ENCODE results near the gene CST6.
"Not testable (repeated sequence)": the region's sequence is repeated elsewhere in the genome, so short reads cannot be mapped to it uniquely, and the experiment has no call there.

Gene CST6

GRCh38 chr11:65987336-65987735 lies 24.5 kb upstream of the CST6 start:
- no peak for DNase-seq

- peak; percentile 80 for DNase-seq
These were observed 22.8 kb upstream of the CST6 start for GRCh38 chr11:65988791-65989592.

GRCh38 chr11:65992056-65992455 lies 19.8 kb upstream of the CST6 start:
- no peak for DNase-seq

DNA sequence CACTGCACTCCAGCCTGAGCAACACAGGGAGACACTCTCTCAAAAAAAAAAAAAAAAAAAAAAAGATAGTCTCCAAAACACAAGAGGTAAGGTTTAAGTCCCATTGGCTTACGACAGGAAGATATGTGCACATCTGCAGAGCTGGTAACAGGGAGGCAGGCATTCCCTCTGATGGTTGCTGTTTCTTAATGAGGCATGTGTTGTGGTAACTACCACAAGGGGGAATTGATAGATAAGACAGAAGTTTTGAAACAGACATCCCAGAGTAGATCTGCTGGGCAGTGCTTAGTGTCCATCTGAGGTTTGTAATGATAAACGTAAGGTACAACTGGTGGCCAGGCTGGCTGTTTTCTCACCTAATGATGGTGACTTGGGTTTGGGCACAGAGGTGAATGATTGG lies 14.5 kb upstream of the CST6 start:
- DNase-seq, result no peak

DNA sequence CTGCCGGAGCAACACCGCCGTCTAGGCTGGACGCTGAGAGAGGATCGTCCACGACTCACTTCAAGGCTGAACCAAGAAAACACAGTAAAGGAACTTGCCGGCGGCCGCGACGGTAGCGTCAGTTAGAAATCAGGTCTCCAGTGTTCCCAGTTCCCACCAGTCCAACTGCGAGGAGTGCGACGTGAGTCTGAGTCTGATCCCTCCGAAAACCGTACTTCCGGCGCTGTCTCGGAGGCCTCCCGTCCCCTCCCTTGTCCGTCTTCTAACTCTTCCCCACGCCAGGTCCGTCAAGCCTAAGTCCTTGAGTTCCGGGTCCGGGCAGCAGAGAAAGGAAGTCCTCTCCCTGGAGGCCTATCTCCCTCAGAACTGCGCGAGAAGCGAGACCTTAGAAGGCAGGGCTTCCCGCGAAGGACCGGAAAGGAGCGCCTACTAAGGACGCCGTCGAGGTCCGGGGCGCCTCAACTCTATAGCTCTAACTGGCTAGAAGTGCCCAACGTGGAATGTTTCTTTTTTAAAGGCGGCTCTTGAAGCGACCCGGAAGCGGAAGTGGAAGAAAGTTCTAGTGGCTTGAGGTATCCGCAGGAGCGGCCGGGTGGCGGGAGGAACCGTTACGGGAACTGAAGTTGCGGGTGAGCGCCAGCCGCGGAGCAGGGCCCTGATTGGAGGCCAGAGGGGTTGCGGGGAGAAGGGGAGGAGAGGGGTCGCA lies 9.7 kb upstream of the CST6 start, which contains the start of the genes BANF1 and EIF1AD:
BANF1 (plus strand) TSS at position 562 of the 706 bp plus-strand sequence. CDS start 748 bp downstream, outside the sequence.
EIF1AD (minus strand) TSS at position 216 of the 706 bp plus-strand sequence. CDS start 1,768 bp downstream, outside the sequence.
- DNase-seq, result peak; percentile 94

DNA sequence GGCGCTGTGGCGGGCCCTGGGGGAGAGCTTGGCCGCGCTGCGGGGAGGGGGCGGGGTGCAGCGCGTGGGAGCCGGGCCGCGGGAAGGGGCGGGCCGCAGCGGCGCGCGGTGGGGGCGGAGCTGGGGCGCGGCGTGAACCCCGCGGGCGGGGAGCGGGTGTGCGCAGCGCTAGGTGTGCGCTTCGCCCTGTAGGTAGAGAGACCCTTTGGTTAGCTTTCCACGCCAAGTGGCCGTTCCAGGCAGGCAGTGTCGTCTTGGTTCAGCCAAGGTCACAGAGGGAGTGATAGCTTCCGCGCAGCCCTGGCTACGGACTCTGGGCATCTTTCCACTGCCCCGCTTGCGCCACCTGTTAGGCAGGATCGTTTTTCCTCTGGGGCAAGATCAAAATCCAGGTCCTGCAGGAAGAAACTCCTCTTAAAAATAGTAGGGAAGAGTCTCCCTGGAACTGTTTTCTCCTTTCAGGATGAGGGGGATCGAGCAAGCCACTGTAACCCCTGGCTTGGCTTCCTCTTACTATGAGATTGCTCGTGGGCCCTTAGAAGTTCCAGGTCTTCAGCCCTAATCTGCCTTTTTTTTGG lies 9.1 kb upstream of the CST6 start:
- DNase-seq, result no peak

GRCh38 chr11:66003291-66003690 lies 8.5 kb upstream of the CST6 start:
- no peak for DNase-seq

GRCh38 chr11:66004186-66004585 lies 7.6 kb upstream of the CST6 start:
- DNase-seq, result no peak

DNA sequence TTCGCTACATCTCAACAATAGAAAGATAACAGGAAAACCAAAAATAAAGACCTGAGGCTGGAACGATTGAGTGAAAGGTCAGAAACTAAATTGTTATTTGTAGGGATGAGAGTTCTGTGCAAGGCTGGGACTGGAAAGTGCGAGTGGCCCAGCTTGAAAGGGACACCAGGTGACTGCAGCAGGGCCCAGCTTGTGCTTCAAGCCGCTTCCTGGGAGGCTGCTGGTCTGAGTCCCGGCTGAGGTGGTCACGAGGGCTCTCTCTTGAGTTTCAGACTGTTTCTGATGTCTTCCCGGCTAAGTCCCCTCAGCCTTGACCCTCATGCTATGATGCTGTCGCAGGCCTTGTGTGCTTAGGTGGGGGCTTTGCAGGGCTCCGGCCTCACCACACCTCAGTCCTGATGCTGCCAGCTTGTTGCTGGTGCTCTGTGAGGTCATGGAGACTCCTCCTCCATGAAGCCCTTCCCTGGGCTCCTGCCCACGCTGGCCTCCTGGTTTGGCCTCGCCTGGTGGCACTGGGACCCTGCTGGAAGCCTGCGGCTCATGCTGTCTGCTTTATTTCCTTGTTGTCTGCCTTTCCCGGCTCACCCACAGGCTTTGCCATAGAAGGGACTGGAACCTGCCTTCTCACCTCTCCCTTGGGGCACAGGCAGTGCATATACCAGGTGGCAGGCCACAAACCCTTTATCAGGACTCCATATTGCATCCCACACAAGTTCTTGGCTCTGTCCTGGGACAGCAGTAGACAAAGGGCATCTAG lies 5.5 kb upstream of the CST6 start:
- no peak for DNase-seq

DNA sequence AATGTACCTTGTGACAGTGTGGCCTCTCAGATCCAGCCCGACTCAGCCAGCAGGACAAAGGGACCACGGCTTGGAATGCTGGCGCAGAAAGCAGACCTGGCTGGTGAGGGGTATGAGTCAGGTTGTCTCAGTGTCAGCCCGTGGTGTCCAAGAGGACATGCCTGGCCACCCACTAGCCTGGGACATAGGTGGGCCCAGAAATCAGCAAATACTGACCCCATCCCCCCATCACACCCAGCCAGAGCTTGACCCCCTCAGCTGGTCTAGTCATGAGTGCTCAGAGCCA lies 5.0 kb upstream of the CST6 start:
- DNase-seq, result no peak

DNA sequence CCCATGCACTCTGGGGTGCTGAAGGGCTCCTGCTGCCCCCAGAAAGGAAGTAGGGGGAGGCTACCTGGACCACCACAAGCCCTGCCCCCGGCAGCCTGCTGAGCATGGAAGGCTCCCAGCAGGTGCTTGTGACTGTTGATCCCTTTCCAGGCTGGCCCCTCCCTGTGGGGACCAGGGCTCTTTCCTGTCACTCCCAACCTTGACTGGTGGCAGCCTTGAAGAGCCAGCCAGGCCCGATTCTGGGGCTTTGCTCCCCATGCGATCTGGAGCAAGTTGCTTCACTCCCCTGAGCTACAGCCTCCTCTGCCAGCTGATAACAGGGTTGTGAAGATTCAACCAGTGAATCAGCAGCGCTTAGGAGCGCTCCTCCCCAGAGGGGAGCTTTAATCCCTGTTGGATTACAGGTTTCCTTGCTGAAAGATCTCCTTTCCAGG lies 4.6 kb upstream of the CST6 start:
- no peak for DNase-seq

DNA sequence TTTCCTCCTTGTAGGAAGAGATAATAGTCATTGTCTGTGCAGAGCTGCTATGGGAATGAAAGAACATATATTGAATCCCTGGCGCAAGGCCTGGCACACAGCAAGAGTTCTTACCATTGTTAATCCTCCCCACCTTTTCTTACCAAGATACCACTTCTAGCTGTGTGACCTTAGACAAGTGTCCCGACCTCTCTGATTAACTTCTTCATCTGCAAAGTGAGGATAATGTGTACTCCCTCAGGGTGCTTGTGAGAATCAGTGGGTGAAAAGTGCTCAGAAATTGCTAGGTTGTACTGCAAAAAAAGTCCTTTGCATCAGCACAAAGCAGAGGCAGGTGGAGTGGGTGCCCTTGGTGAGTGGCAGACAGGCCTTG lies 3.7 kb upstream of the CST6 start:
- DNase-seq, result no peak

- no peak for DNase-seq
These were observed 3.2 kb upstream of the CST6 start for GRCh38 chr11:66008468-66009101.

GRCh38 chr11:66010036-66010435 lies 1.8 kb upstream of the CST6 start:
- DNase-seq, result not testable (repeated sequence)

- DNase-seq, result no peak
These were observed 496 bp upstream of the CST6 start for GRCh38 chr11:66011239-66011784.

DNA sequence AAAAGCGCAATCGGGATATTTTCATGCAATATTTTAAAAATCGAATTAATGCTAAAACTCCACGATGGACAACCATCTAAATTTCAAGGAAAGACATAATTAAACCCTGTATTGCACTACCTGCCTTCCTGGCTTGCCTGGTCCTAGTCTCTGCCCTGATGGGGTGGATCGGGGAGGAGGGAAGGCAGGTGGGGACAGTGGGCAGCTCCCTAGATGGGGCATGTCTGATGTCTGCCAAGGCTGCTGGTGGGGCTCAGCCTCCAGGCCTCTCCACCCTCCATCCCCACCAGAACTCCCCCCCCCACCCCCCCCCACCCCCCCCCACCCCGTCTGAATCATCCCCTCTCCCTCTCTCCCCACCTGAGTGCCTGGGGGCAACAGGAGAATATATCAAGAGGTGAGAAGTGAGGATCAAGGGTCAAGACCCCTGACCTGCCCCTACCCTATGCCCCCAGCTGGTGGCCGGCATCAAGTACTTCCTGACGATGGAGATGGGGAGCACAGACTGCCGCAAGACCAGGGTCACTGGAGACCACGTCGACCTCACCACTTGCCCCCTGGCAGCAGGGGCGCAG lies 650 bp downstream of the CST6 start:
- no peak for DNase-seq

DNA sequence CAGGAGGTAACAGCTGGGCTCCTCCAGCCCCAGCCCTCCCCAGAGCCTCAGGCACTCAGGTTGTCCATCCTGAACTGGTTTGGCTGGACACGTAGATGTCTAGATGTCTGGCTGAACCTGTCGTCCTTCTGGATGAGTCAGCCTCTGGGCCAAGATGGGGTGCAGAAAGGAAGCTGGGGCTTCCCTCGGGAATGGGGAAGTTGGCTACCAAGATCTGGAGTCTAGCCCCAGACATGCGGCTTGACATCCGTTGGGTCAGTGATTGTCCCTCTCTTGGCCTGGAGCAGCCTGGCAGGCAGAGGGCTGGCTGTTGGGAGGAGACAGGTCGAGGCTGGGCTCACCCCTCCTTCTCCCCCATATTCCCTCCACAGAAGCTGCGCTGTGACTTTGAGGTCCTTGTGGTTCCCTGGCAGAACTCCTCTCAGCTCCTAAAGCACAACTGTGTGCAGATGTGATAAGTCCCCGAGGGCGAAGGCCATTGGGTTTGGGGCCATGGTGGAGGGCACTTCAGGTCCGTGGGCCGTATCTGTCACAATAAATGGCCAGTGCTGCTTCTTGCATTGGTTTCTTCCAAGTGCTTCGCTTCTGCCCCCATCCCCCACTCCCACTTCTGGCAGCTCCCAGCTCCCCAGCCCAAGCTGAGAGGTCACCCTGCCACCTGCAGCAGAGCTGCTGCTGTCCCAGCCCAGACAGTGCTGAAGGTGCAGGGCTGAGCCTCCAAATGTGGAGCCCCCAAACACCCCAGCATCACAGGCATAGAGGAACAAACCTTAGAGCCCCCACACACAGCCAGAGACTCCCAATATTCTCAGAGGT lies 1.3 kb downstream of the CST6 start:
- no peak for DNase-seq

- no peak for DNase-seq
These were observed 1.9 kb downstream of the CST6 start for GRCh38 chr11:66013762-66014100.

DNA sequence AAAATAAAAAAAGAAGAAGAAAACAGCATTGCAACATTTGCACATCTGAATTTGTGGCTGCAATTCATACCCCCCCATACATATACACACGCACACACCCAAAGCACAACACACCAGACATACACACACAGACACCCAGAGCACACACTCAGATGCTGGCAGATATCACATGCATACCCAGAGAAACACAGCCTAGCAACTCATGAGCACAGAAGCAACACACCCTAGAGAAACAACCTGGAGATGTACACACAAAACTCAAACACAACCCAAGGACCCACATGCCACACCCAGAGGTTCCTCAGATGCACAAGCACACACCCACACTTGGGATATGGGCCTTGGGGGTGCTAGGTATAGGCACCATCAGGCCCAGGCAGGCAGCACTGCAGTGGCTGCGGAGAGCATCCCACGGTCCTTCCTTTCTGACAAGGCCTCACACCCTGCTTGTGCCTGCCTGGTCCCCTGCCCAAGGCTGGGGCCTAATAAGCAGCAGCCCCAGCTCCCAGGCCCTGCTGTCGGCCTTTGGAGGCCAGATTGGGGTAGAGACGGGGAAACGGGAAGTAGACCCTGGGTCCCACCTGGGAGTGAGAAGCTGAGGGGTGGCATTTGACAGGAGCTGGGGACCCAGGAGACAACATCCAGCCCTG lies 3.1 kb downstream of the CST6 start:
- no peak for DNase-seq

DNA sequence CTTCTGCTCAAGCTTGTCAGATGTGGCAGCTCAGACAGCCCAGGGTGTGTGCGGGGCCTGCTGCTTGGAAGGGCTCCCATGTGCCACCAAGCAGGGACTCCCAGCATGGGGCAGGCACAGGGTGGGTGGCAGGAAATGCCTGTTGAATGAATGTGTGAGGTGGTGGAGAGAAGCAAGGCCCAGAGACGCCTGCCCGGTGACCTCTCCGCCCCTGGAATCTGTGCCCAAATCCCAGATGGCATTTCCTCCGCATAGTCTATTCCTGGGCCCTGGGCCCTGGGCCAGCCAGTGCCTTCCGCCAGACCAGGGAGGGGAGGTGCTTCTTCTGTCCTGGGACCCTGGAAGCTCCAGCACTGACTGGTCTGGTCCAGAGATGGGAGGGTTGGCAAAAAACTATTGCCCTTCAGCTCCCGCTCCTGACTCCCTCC lies 3.7 kb downstream of the CST6 start:
- peak; percentile 31 for DNase-seq

Data from amniotic stem cell (primary cell).